Sigmoid colon (tissue), 7 donors: ENCODE data around the gene NR6A1. TPM values are rescaled to one million over a fixed set of nuclear protein-coding genes. Genes with fewer than 3 reads are reported as not detected.

ENCODE experiments used
- DNase-seq: peaks from one replicate; pipeline ENCODE4 v3.0.0-alpha.2; 2019
- H3K27ac ChIP-seq, 4 donors: fragments of 200-600 bp; sonication (generic); one replicate each; pipeline ENCODE4 v1.5.1; 2016 to 2019; ENCODE audit warnings: mild to moderate bottlenecking in 1 of 4
- H3K27me3 ChIP-seq, 3 donors: fragments of 200-600 bp; sonication (generic); one replicate each; pipeline ENCODE4 v1.5.1; 2019; ENCODE audit warnings: mild to moderate bottlenecking in 1 of 3
- H3K36me3 ChIP-seq, 4 donors: fragments of 200-600 bp; sonication (generic); one replicate each; pipeline ENCODE4 v1.5.1; 2016 to 2019
- H3K4me1 ChIP-seq, 4 donors: fragments of 200-600 bp; sonication (generic); one replicate each; pipeline ENCODE4 v1.5.1; 2017 to 2019
- H3K4me3 ChIP-seq, 4 donors: fragments of 200-600 bp; sonication (generic); one replicate each; pipeline ENCODE4 v1.5.1; 2017 to 2019; ENCODE audit warnings: mild to moderate bottlenecking in 2 of 4, moderate library complexity in 1 of 4
- H3K9me3 ChIP-seq, 4 donors: fragments of 200-600 bp in 3 of 4; sonication (generic) in 3 of 4; one replicate each; pipeline versions ENCODE4 v1.5.1 to v1.6.1; 2013 to 2019
- EP300 ChIP-seq, 4 donors: sonication (generic); formaldehyde crosslinking; IDR thresholded peaks; one replicate each; pipeline ENCODE4 v1.6.1; 2017; ENCODE audit warnings: antibody characterized with exemption in 4 of 4
- POLR2A ChIP-seq, 2 donors: fragments of 450-650 bp; IDR thresholded peaks; one replicate each; pipeline ENCODE4 v1.6.1; 2016; ENCODE audit warnings: antibody characterized with exemption in 2 of 2, mild to moderate bottlenecking in 2 of 2, moderate library complexity in 2 of 2
- POLR2AphosphoS5 ChIP-seq, 4 donors: sonication (generic); formaldehyde crosslinking; IDR thresholded peaks; one replicate each; pipeline ENCODE4 v1.6.1; 2017; ENCODE audit warnings: antibody characterized with exemption in 4 of 4
- WGBS, 2 donors: extraction: QIAGEN DNeasy Blood & Tissue Kit; methylation state at CpG; one replicate each; pipeline ENCODE4 v1.1.7; 2013; 5-methylcytosine and 5-hydroxymethylcytosine counted together
- intact Hi-C: fragments of 100-400 bp; cut with DNase I; formaldehyde crosslinking; loops from one replicate; pipeline ENCODE4 v1.15.1; 2023
- polyA plus RNA-seq, 3 donors: library from polyadenylated mRNA; stranded (reverse); fragments of 200-250 nt; gene quantifications; one replicate each; pipeline ENCODE4 v1.2.3, GENCODE V29; 2013
- total RNA-seq, 4 donors: library from RNA; depleted of rRNA; stranded (reverse); fragments of >200 nt; gene quantifications; one replicate each; pipeline ENCODE4 v1.1.0, GENCODE V29; 2016
- TF ChIP-seq, protein P1 (sequence below), 4 experiments: fragments of 450-650 bp in 3 of 4; fragments of 200-600 bp in 1 of 4; IDR thresholded peaks; one replicate each; pipeline ENCODE4 v1.5.1; 2016 to 2019; ENCODE audit warnings: antibody characterized with exemption in 4 of 4, mild to moderate bottlenecking in 3 of 4, moderate library complexity in 2 of 4
- donor health status: healthy with polysubstance abuse.
- donor health status: Bipolar disorder and iron deficiency.
- donor health status: healthy.

NR6A1 gene
- total and polyA plus RNA-seq, 7 donors = 0.60 to 3.0 (median 1.8) TPM

GRCh38 chr9:124708074-124708473 is 63.0 kb downstream of the NR6A1 start:
- 16 to 62% methylated on average over 2 of the region's 2 CpGs for WGBS, 2 donors
- H3K27ac ChIP-seq = no peak overlapping the region
- intact Hi-C loops = no loop called here
- H3K4me3 ChIP-seq = no peak overlapping the region
- H3K36me3 ChIP-seq = no peaks in the 10 kb centered on the region
- TF ChIP-seq POLR2A (IDR thresholded peaks at IDR 0.05) (no peak), EP300 (IDR thresholded peaks at IDR 0.05) (no peak)
- no peaks in the 10 kb centered on the region for H3K9me3 ChIP-seq
- peaks cover 0 to 11% (median 2%) of the 10 kb centered on the region in 4 donors for H3K4me1 ChIP-seq
- H3K27me3 ChIP-seq = no peaks in the 10 kb centered on the region
- DNase-seq = no peak

DNA sequence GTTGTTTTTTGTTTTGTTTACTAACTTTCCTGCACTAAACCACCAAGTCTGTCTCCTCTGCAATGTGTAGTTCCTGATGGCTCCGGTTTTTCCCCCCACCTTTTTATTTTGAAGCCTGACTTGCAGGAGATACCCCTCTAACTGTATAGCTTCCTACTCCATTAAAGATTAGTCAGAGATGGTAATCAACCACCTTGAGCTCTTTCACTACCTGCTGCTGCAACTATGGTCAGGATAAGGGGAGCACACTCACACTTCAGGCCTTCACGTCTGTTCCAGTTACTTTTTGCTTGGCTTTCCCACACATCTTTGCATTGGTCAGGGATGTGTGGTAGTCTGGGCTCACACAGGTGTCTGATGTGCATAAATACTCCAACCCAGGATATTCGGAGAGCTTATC is 63.4 kb downstream of the NR6A1 start:
- no peaks in the 10 kb centered on the region for H3K27me3 ChIP-seq
- no peak for DNase-seq
- no peak overlapping the region for H3K27ac ChIP-seq
- H3K4me1 ChIP-seq = peaks cover 0 to 11% (median 2%) of the 10 kb centered on the region in 4 donors
- 10 to 61% methylated on average over 3 of the region's 3 CpGs for WGBS, 2 donors
- no peak for TF ChIP-seq EP300 (IDR thresholded peaks at IDR 0.05)
- no peak for TF ChIP-seq POLR2A (IDR thresholded peaks at IDR 0.05)
- TF ChIP-seq POLR2AphosphoS5 (IDR thresholded peaks at IDR 0.05) = no peak
- TF ChIP-seq, protein P1, sequence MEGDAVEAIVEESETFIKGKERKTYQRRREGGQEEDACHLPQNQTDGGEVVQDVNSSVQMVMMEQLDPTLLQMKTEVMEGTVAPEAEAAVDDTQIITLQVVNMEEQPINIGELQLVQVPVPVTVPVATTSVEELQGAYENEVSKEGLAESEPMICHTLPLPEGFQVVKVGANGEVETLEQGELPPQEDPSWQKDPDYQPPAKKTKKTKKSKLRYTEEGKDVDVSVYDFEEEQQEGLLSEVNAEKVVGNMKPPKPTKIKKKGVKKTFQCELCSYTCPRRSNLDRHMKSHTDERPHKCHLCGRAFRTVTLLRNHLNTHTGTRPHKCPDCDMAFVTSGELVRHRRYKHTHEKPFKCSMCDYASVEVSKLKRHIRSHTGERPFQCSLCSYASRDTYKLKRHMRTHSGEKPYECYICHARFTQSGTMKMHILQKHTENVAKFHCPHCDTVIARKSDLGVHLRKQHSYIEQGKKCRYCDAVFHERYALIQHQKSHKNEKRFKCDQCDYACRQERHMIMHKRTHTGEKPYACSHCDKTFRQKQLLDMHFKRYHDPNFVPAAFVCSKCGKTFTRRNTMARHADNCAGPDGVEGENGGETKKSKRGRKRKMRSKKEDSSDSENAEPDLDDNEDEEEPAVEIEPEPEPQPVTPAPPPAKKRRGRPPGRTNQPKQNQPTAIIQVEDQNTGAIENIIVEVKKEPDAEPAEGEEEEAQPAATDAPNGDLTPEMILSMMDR (IDR thresholded peaks at IDR 0.05) = no peak
- no peaks in the 10 kb centered on the region for H3K9me3 ChIP-seq
- H3K4me3 ChIP-seq = no peak overlapping the region
- intact Hi-C loops = no loop called here
- no peaks in the 10 kb centered on the region for H3K36me3 ChIP-seq

GRCh38 chr9:124706685-124707084 is 64.4 kb downstream of the NR6A1 start:
- Histone ChIP-seq H3K4me3 (no peak overlapping the region), H3K27me3 (no peaks in the 10 kb centered on the region), H3K4me1 (peaks cover 0 to 9% (median 2%) of the 10 kb centered on the region in 4 donors), H3K9me3 (no peaks in the 10 kb centered on the region), H3K36me3 (no peaks in the 10 kb centered on the region), H3K27ac (no peak overlapping the region)
- intact Hi-C loops = no loop called here
- no peak for TF ChIP-seq EP300 (IDR thresholded peaks at IDR 0.05)
- TF ChIP-seq POLR2AphosphoS5 (IDR thresholded peaks at IDR 0.05) = no peak
- TF ChIP-seq, protein P1 (IDR thresholded peaks at IDR 0.05) = no peak
- no peak for TF ChIP-seq POLR2A (IDR thresholded peaks at IDR 0.05)
- DNase-seq = no peak
- 93 to 96% methylated on average over 7 of the region's 7 CpGs for WGBS, 2 donors

- peaks cover 0 to 18% (median 8%) of the 10 kb centered on the region in 4 donors for H3K4me1 ChIP-seq
- WGBS, 2 donors = 84 to 93% methylated on average over 5 of the region's 5 CpGs
- no peaks in the 10 kb centered on the region for H3K9me3 ChIP-seq
- no peaks in the 10 kb centered on the region for H3K27me3 ChIP-seq
- no peak for DNase-seq
- TF ChIP-seq POLR2A (IDR thresholded peaks at IDR 0.05) (no peak), EP300 (IDR thresholded peaks at IDR 0.05) (no peak), POLR2AphosphoS5 (IDR thresholded peaks at IDR 0.05) (no peak)
- TF ChIP-seq, protein P1 (IDR thresholded peaks at IDR 0.05) = no peak
- intact Hi-C loops = no loop called here
- H3K36me3 ChIP-seq = no peaks in the 10 kb centered on the region
- H3K27ac ChIP-seq = no peak overlapping the region
- H3K4me3 ChIP-seq = no peak overlapping the region
Observed at GRCh38 chr9:124699575-124699974, 71.5 kb downstream of the NR6A1 start.

GRCh38 chr9:124698265-124698664 is 72.8 kb downstream of the NR6A1 start:
- H3K27me3 ChIP-seq = no peaks in the 10 kb centered on the region
- H3K4me3 ChIP-seq = no peak overlapping the region
- no peak for TF ChIP-seq POLR2A (IDR thresholded peaks at IDR 0.05)
- peak overlapping the region in 3 of 4 donors; percentile 5 to 46 (median 42) for H3K27ac ChIP-seq
- no peaks in the 10 kb centered on the region for H3K9me3 ChIP-seq
- intact Hi-C loops = no loop called here
- peaks cover 0 to 18% (median 8%) of the 10 kb centered on the region in 4 donors for H3K4me1 ChIP-seq
- DNase-seq = no peak
- H3K36me3 ChIP-seq = no peaks in the 10 kb centered on the region
- WGBS, 2 donors = 63 to 70% methylated on average over 6 of the region's 6 CpGs
